ENCODE results near the gene PIGL.

DNA sequence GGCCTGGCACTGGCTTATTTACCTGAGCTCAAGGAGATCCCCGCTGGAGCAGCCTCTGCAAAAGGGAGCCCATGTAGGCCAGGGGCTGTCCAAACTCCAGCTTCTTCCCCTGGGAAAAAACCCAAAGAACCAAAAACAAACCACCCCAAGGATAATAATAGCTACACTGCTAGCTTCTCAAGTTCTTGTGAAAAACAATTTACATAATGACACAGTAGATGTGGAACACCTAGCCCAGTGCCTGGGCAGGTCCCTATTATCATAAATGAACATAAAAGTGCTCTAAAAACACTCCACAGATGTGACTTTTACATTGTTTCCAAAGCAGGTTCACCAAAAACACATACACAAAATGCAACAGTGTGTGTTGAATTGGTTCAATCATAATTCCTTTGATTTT, 109.0 kb downstream of the PIGL start:
- TF ChIP-seq CTCF (IDR thresholded peaks at IDR 0.05) (no peak), POLR2A (IDR thresholded peaks at IDR 0.05) (no peak)
